Endothelial cell of umbilical vein (primary cell): Measurements from ENCODE around the gene SETD2.

Source experiments
- EZH2 ChIP-seq: IDR thresholded peaks from 2 replicates; pipeline ENCODE4 v1.6.1; 2012; ENCODE audit warnings: borderline replicate concordance, low read depth, mild to moderate bottlenecking, moderate library complexity, low read length, inconsistent platforms; ENCODE audit not compliant: severe bottlenecking
- FOS ChIP-seq: IDR thresholded peaks from 2 replicates; pipeline ENCODE4 v1.6.1; 2011; ENCODE audit warnings: mild to moderate bottlenecking, low read length, moderate library complexity, borderline replicate concordance; ENCODE audit not compliant: insufficient read depth
- GATA2 ChIP-seq: IDR thresholded peaks from 2 replicates; pipeline ENCODE4 v1.7.0; 2011; ENCODE audit warnings: low read depth, mild to moderate bottlenecking, moderate library complexity, mixed read lengths, low read length; ENCODE audit not compliant: insufficient read length, insufficient read depth
- JUN ChIP-seq: IDR thresholded peaks from 2 replicates; pipeline ENCODE4 v1.6.1; 2011; ENCODE audit warnings: borderline replicate concordance, low read depth; ENCODE audit not compliant: insufficient read length, insufficient read depth
- MYC ChIP-seq: IDR thresholded peaks from one replicate; pipeline ENCODE4 v1.6.1; 2011; ENCODE audit warnings: mild to moderate bottlenecking, low read depth, low read length
- POLR2A ChIP-seq: IDR thresholded peaks from 2 replicates; pipeline ENCODE4 v1.6.1; 2012; ENCODE audit warnings: low read depth, mild to moderate bottlenecking, control low read depth, low read length
- POLR2AphosphoS5 ChIP-seq: IDR thresholded peaks from 2 replicates; pipeline ENCODE4 v1.6.1; 2012; ENCODE audit warnings: low read depth, mild to moderate bottlenecking, control low read depth, low read length, moderate library complexity; ENCODE audit not compliant: insufficient read depth
- TF ChIP-seq, protein P1 (sequence below), 2 donors: IDR thresholded peaks; 1 replicate in 1 of 2; 2 replicates in 1 of 2; pipeline ENCODE4 v1.5.1; 2011; ENCODE audit warnings: low read length in 2 of 2, mild to moderate bottlenecking in 2 of 2, moderate library complexity in 2 of 2, control low read depth in 1 of 2, inconsistent platforms in 1 of 2, low read depth in 1 of 2; ENCODE audit not compliant: insufficient read depth in 1 of 2; ENCODE audit errors: extremely low read depth in 1 of 2
- TF ChIP-seq, protein P2 (sequence below): IDR thresholded peaks from 2 replicates; pipeline ENCODE4 v1.6.1; 2011; ENCODE audit not compliant: insufficient read depth, insufficient read length

DNA sequence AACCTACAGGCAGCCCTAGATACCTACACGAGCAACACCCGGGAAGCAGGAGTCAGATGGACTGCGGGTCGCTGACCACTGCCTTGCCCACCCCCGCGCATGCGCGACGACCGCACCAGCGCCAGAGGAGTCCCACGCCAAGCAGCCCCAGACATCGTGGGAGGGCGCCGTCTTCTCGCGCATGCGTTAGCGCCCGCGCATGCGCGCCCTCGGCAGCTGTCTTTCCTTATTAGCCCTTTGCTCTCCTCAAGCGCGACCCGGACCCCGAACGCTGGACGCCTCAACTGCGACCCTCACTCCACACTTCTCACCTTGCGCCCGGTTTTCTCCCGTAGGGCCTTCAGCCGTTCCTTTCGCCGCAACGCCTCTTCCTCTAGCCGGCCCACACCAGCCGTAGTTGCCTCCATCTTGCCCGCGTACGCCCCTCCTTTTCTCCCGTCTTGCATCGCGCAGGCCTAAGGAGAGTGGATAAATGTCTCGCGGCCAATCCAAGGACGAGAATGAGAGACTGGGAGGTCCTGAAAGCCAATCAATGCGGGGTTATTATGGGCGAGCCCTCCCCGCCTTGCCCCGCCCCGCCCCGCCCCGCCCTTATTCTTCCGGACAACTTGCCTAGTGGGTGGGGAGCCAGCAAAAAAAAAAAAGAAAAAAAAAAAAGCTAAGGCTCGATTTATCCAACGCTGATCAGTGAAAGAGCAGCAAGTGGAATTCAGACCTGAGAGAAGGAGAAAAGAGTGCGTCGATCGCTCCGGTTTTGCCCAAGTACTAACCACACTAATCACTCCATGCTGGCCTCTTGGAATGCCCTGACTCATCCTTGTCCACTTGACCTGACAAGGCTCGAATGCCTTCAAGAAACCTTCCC is 187.4 kb downstream of the SETD2 start, which contains the start of gene CCDC12:
- TF ChIP-seq, protein P1, sequence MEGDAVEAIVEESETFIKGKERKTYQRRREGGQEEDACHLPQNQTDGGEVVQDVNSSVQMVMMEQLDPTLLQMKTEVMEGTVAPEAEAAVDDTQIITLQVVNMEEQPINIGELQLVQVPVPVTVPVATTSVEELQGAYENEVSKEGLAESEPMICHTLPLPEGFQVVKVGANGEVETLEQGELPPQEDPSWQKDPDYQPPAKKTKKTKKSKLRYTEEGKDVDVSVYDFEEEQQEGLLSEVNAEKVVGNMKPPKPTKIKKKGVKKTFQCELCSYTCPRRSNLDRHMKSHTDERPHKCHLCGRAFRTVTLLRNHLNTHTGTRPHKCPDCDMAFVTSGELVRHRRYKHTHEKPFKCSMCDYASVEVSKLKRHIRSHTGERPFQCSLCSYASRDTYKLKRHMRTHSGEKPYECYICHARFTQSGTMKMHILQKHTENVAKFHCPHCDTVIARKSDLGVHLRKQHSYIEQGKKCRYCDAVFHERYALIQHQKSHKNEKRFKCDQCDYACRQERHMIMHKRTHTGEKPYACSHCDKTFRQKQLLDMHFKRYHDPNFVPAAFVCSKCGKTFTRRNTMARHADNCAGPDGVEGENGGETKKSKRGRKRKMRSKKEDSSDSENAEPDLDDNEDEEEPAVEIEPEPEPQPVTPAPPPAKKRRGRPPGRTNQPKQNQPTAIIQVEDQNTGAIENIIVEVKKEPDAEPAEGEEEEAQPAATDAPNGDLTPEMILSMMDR (IDR thresholded peaks at IDR 0.05; ENCODE audit: extremely low read depth in 1 of 2, insufficient read depth in 1 of 2, low read depth in 1 of 2, low read length in 2 of 2): no peak
- TF ChIP-seq, protein P2, sequence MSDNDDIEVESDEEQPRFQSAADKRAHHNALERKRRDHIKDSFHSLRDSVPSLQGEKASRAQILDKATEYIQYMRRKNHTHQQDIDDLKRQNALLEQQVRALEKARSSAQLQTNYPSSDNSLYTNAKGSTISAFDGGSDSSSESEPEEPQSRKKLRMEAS: peak; percentile 15
- TF ChIP-seq FOS: peak; percentile 52
- TF ChIP-seq EZH2: no peak
- no peak for TF ChIP-seq GATA2
- TF ChIP-seq POLR2A: peak; percentile 92
- peak; percentile 81 for TF ChIP-seq POLR2AphosphoS5
- peak; percentile 17 for TF ChIP-seq MYC
- TF ChIP-seq JUN: no peak
